Vagina (tissue), 2 donors: ENCODE results near the gene B4GALT3.

Experiments used
- CTCF ChIP-seq, 3 experiments: fragments of 450-650 bp in 2 of 3; fragments of 200-600 bp in 1 of 3; sonication (generic) in 1 of 3; IDR thresholded peaks; one replicate each; pipeline ENCODE4 v1.5.1; 2017 to 2019; ENCODE audit warnings: antibody characterized with exemption in 3 of 3, mild to moderate bottlenecking in 2 of 3, moderate library complexity in 2 of 3
- POLR2A ChIP-seq, 2 donors: fragments of 450-650 bp; IDR thresholded peaks; one replicate each; pipeline ENCODE4 v1.6.1; 2017; ENCODE audit warnings: antibody characterized with exemption in 2 of 2, mild to moderate bottlenecking in 2 of 2, moderate library complexity in 2 of 2
- POLR2AphosphoS5 ChIP-seq, 2 donors: sonication (generic); formaldehyde crosslinking; IDR thresholded peaks; one replicate each; pipeline ENCODE4 v1.9.0; 2017; ENCODE audit warnings: antibody characterized with exemption in 2 of 2, mild to moderate bottlenecking in 2 of 2, low read depth in 1 of 2; ENCODE audit not compliant: insufficient read depth in 1 of 2

GRCh38 chr1:161216945-161217712 is 39.8 kb upstream of the B4GALT3 start:
- TF ChIP-seq CTCF (IDR thresholded peaks at IDR 0.05) (no peak), POLR2A (IDR thresholded peaks at IDR 0.05) (no peak), POLR2AphosphoS5 (IDR thresholded peaks at IDR 0.05; ENCODE audit: insufficient read depth in 1 of 2, low read depth in 1 of 2) (no peak)
